Endothelial cell of umbilical vein (primary cell): Measurements from ENCODE around the gene FAM98C.

Experiments used
- CTCF ChIP-seq, 2 donors: IDR thresholded peaks; 1 replicate in 1 of 2; 2 replicates in 1 of 2; pipeline ENCODE4 v1.5.1; 2011; ENCODE audit warnings: low read length in 2 of 2, mild to moderate bottlenecking in 2 of 2, moderate library complexity in 2 of 2, control low read depth in 1 of 2, inconsistent platforms in 1 of 2, low read depth in 1 of 2; ENCODE audit not compliant: insufficient read depth in 1 of 2; ENCODE audit errors: extremely low read depth in 1 of 2
- FOS ChIP-seq: IDR thresholded peaks from 2 replicates; pipeline ENCODE4 v1.6.1; 2011; ENCODE audit warnings: mild to moderate bottlenecking, low read length, moderate library complexity, borderline replicate concordance; ENCODE audit not compliant: insufficient read depth
- POLR2A ChIP-seq: IDR thresholded peaks from 2 replicates; pipeline ENCODE4 v1.6.1; 2012; ENCODE audit warnings: low read depth, mild to moderate bottlenecking, control low read depth, low read length
- POLR2AphosphoS5 ChIP-seq: IDR thresholded peaks from 2 replicates; pipeline ENCODE4 v1.6.1; 2012; ENCODE audit warnings: low read depth, mild to moderate bottlenecking, control low read depth, low read length, moderate library complexity; ENCODE audit not compliant: insufficient read depth

DNA sequence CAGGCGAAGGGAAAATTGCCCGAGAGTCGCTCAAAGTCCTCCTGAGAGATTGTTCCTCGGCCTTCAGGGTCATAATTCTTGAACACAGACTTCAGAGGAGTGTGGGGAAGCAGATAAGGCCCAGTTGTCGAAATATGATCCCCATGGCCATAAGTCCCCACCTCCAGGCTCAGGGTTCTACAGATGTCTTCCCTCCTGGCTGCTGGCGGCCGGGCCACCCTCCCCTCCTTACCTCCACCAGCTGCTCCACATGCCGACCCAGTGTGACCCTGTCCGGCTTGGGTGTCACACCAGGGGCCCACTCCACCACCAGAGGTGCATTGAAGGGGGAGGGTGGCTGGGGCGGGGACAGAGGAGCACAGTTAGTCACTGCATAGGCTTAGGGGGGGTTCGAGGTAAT, 10.1 kb downstream of the FAM98C start:
- no peak for TF ChIP-seq POLR2A
- TF ChIP-seq POLR2AphosphoS5: no peak
- TF ChIP-seq CTCF (IDR thresholded peaks at IDR 0.05; ENCODE audit: extremely low read depth in 1 of 2, insufficient read depth in 1 of 2, low read depth in 1 of 2, low read length in 2 of 2): no peak
- TF ChIP-seq FOS: no peak
